ENCODE measurements around the gene OR2AJ1.

GRCh38 chr1:247883346-247883745 lies 41.3 kb upstream of the OR2AJ1 start:
- TF ChIP-seq POLR2A (IDR thresholded peaks at IDR 0.05; ENCODE audit: extremely low read depth, insufficient read length) (no peak), CTCF (IDR thresholded peaks at IDR 0.05; ENCODE audit: low read depth, low read length) (no peak), MAX (IDR thresholded peaks at IDR 0.05; ENCODE audit: low read depth, low read length) (no peak)

All from NB4 (cell line).